HepG2 (cell line): ENCODE results near the gene KMT2A. TPM values are rescaled to one million over a fixed set of nuclear protein-coding genes. Genes with fewer than 3 reads are reported as not detected.

Source experiments
- CENPT ChIP-seq: sonication (generic); formaldehyde crosslinking; IDR thresholded peaks from 2 replicates; pipeline ENCODE4 v1.8.0; 2022; ENCODE audit warnings: low read depth, mild to moderate bottlenecking, moderate library complexity, missing genetic modification reagents
- CREM ChIP-seq, 2 experiments: sonication (generic) in 1 of 2; formaldehyde crosslinking in 1 of 2; IDR thresholded peaks; 2 replicates each; pipeline versions ENCODE4 v1.4.0 to v1.6.1; 2016 to 2020; ENCODE audit warnings: antibody characterized with exemption in 1 of 2, mild to moderate bottlenecking in 1 of 2, missing genetic modification reagents in 1 of 2
- GABPB1 ChIP-seq: IDR thresholded peaks from 2 replicates; pipeline ENCODE4 v1.6.1; 2016; ENCODE audit warnings: mild to moderate bottlenecking, missing genetic modification reagents, moderate library complexity, missing compliant biosample characterization
- HDAC1 ChIP-seq: sonication (generic); formaldehyde crosslinking; IDR thresholded peaks from 2 replicates; pipeline ENCODE4 v1.5.1; 2020; ENCODE audit warnings: mild to moderate bottlenecking, missing genetic modification reagents
- KDM2A ChIP-seq: sonication (generic); formaldehyde crosslinking; IDR thresholded peaks from 2 replicates; pipeline ENCODE4 v1.4.0; 2020; ENCODE audit warnings: low read depth, missing genetic modification reagents, borderline replicate concordance
- MAFF ChIP-seq: IDR thresholded peaks from 2 replicates; pipeline ENCODE4 v1.6.1; 2011; ENCODE audit warnings: low read depth, low read length, improper control_type of control experiment
- MLX ChIP-seq: IDR thresholded peaks from 2 replicates; pipeline ENCODE4 v1.6.1; 2016
- NCOA2 ChIP-seq: sonication (generic); formaldehyde crosslinking; IDR thresholded peaks from 2 replicates; pipeline ENCODE4 v1.8.0; 2022; ENCODE audit warnings: inconsistent platforms
- PAXIP1 ChIP-seq: sonication (generic); formaldehyde crosslinking; conservative IDR thresholded peaks from 2 replicates; pipeline ENCODE4 v1.4.0; 2020; ENCODE audit warnings: mild to moderate bottlenecking, missing genetic modification reagents, moderate library complexity
- POGZ ChIP-seq: sonication (generic); formaldehyde crosslinking; IDR thresholded peaks from 2 replicates; pipeline ENCODE4 v1.4.0; 2020; ENCODE audit warnings: mild to moderate bottlenecking, missing genetic modification reagents
- PPARG ChIP-seq: conservative IDR thresholded peaks from 2 replicates; pipeline ENCODE4 v1.6.1; 2016; ENCODE audit warnings: missing biosample characterization, missing genetic modification reagents
- RCOR2 ChIP-seq: IDR thresholded peaks from 2 replicates; pipeline ENCODE4 v1.6.1; 2016; ENCODE audit warnings: missing biosample characterization, missing genetic modification reagents
- SNAPC5 ChIP-seq: sonication (generic); formaldehyde crosslinking; IDR thresholded peaks from 2 replicates; pipeline ENCODE4 v1.8.1; 2023; ENCODE audit warnings: mild to moderate bottlenecking, missing genetic modification reagents, borderline replicate concordance
- SRSF4 ChIP-seq: fragments of 200-400 bp; formaldehyde crosslinking; IDR thresholded peaks from one replicate; pipeline ENCODE4 v1.6.1; 2018; ENCODE audit warnings: mild to moderate bottlenecking, low read depth, low read length, moderate library complexity; ENCODE audit not compliant: poor library complexity, severe bottlenecking
- STAG1 ChIP-seq: sonication (generic); formaldehyde crosslinking; IDR thresholded peaks from 2 replicates; pipeline ENCODE4 v1.4.0; 2020; ENCODE audit warnings: missing genetic modification reagents
- THYN1 ChIP-seq: sonication (generic); formaldehyde crosslinking; IDR thresholded peaks from 2 replicates; pipeline ENCODE4 v1.8.1; 2023; ENCODE audit warnings: low read depth, mild to moderate bottlenecking, moderate library complexity, missing genetic modification reagents, borderline replicate concordance
- ZBTB42 ChIP-seq: sonication (generic); formaldehyde crosslinking; IDR thresholded peaks from 2 replicates; pipeline ENCODE4 v1.5.0; 2020; ENCODE audit warnings: mild to moderate bottlenecking, missing genetic modification reagents
- ZFP41 ChIP-seq: sonication (generic); formaldehyde crosslinking; IDR thresholded peaks from 2 replicates; pipeline ENCODE4 v1.4.0; 2020; ENCODE audit warnings: mild to moderate bottlenecking, missing genetic modification reagents, borderline replicate concordance
- ZNF574 ChIP-seq: sonication (generic); formaldehyde crosslinking; IDR thresholded peaks from 2 replicates; pipeline ENCODE4 v1.4.0; 2020; ENCODE audit warnings: missing genetic modification reagents
- ZNF615 ChIP-seq: sonication (generic); formaldehyde crosslinking; IDR thresholded peaks from 2 replicates; pipeline ENCODE4 v1.5.0; 2020; ENCODE audit warnings: mild to moderate bottlenecking, missing genetic modification reagents, borderline replicate concordance
- ZNF703 ChIP-seq: sonication (generic); formaldehyde crosslinking; IDR thresholded peaks from 2 replicates; pipeline ENCODE4 v1.5.1; 2020; ENCODE audit warnings: missing genetic modification reagents, mild to moderate bottlenecking, moderate library complexity, borderline replicate concordance
- ZNF781 ChIP-seq: sonication (generic); formaldehyde crosslinking; IDR thresholded peaks from 2 replicates; pipeline ENCODE4 v1.5.1; 2020; ENCODE audit warnings: borderline replicate concordance, mild to moderate bottlenecking, missing genetic modification reagents; ENCODE audit errors: not compliant biosample characterization
- polyA plus RNA-seq, 8 experiments: library from polyadenylated mRNA; depleted of rRNA in 3 of 8; stranded (reverse) in 7 of 8; unstranded in 1 of 8; fragments of >200 nt; fragmentation: Illumina TruSeq in 4 of 8; extraction: Trizol in 4 of 8; gene quantifications; 2 replicates each; pipeline versions ENCODE4 v1.2.1 to v1.2.3, GENCODE V29; 2011 to 2016; ENCODE audit warnings: low read depth in 4 of 8, missing spikeins in 1 of 8, mixed read lengths in 1 of 8; ENCODE audit not compliant: insufficient read depth in 1 of 8
- total RNA-seq, 5 experiments: library from RNA; depleted of rRNA; stranded (reverse); fragments of >200 nt; fragmentation: Illumina TruSeq; extraction: Trizol; gene quantifications; 2 replicates each; pipeline ENCODE4 v1.2.3, GENCODE V29; 2016; ENCODE audit warnings: low read depth in 1 of 5

KMT2A gene
- total and polyA plus RNA-seq, 2 of the 13 experiments (the other 11 are each of a cell fraction or from before 2014, with no cell fraction given): 12.4 to 20.0 TPM

GRCh38 chr11:118401151-118401879, 35.0 kb upstream of the KMT2A start, which contains the start of gene ATP5MG (continued):
- no peak for TF ChIP-seq ZNF615
- no peak for TF ChIP-seq THYN1 (CRISPR knock-in tag)
- peak; percentile 22; the same call in 1 of the 2 replicates for TF ChIP-seq ZNF574 (CRISPR knock-in tag)
- no peak for TF ChIP-seq RCOR2 (CRISPR knock-in tag)
- TF ChIP-seq CENPT (CRISPR knock-in tag): peak; percentile 48; the same call in 1 of the 2 replicates
- peak; percentile 48 for TF ChIP-seq CREM (IDR thresholded peaks at IDR 0.05)
- no peak for TF ChIP-seq CREM (CRISPR knock-in tag; IDR thresholded peaks at IDR 0.05)
- no peak for TF ChIP-seq SNAPC5 (CRISPR knock-in tag)
- TF ChIP-seq ZNF781 (CRISPR knock-in tag): peak; percentile 18
- no peak for TF ChIP-seq NCOA2 (CRISPR knock-in tag)
- no peak for TF ChIP-seq MAFF
- peak; percentile 26; the same call in 1 of the 2 replicates for TF ChIP-seq POGZ
- TF ChIP-seq ZBTB42 (CRISPR knock-in tag): no peak
- no peak for TF ChIP-seq ZNF703 (CRISPR knock-in tag)
- peak; percentile 52; the same call in 1 of the 2 replicates for TF ChIP-seq KDM2A (CRISPR knock-in tag)
- TF ChIP-seq GABPB1 (CRISPR knock-in tag): peak; percentile 91
- TF ChIP-seq MLX (CRISPR knock-in tag): no peak
- no peak for TF ChIP-seq PPARG (CRISPR knock-in tag)
- TF ChIP-seq STAG1 (CRISPR knock-in tag): no peak
- no peak for TF ChIP-seq PAXIP1 (CRISPR knock-in tag)
- TF ChIP-seq ZFP41 (CRISPR knock-in tag): no peak
- TF ChIP-seq HDAC1: peak; percentile 88
- no peak for TF ChIP-seq SRSF4
